ENCODE results near the gene ADCY4. TPM values are rescaled to one million over a fixed set of nuclear protein-coding genes. Genes with fewer than 3 reads are reported as not detected.
"Not testable (repeated sequence)": the region's sequence is repeated elsewhere in the genome, so short reads cannot be mapped to it uniquely, and the experiment has no call there.

The ADCY4 gene
- total RNA-seq (2014; rRNA removed; shearing (Covaris generic)), result 0.17 TPM in 1 of 2 replicates, not detected in the other

DNA sequence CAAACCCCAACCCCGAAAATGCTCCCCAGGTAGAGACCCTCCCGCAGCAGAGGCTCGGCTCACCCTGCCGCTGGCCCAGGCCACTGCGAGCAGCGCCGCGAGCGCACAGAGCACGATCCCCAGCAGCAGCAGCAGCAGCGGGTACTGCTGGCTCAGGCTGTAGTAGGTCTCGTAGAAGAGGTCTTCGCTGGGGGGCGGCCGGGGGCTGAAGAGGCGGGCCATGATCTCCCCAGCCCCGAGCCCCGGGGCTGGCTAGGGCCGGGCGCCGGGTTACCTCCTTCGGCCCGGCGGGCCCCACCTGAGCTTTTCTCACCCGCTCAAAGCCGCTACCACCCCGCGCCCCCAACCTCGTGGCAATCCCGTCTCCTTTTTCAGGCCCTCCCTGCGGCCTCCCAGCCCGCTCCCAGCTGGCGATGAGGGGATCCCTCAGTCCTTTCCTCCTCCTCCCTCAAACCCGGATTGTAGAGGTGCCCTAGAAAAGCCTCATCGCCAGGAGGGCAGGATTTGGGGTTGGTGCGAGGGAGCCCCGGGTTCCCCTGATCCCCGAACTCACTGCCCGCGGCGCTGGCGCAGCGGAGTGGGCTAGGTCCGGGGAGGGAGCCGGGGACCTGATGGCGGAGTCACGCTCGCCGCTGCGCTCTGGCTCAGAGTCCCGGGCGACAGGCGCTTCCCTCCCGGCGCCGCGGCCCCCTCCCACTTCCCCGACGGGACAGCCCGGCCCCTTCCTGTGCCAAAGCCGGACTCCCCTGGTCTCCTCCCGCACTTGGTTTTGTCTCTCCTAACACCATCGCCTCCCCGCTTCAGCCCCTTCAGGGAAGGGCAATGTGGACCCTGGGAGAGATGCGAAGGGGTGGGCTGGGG lies at the start of gene ADCY4:
ADCY4 (minus strand) TSS at position 641 of the 861 bp plus-strand sequence; CDS start at position 222, 419 bp downstream.
- H3K4me3 ChIP-seq (ENCODE audit: insufficient read depth, low read depth, low read length), result peak within 1 kb of the TSS; percentile 57
- H3K27me3 ChIP-seq (ENCODE audit: control insufficient read depth, insufficient read depth, low read length), result peaks cover 94% of the 10 kb centered on the region
- peak; percentile 83 for DNase-seq
- no peaks in the 10 kb centered on the region for H3K36me3 ChIP-seq (replicated peaks; ENCODE audit: control insufficient read depth, insufficient read depth, low read length)

DNA sequence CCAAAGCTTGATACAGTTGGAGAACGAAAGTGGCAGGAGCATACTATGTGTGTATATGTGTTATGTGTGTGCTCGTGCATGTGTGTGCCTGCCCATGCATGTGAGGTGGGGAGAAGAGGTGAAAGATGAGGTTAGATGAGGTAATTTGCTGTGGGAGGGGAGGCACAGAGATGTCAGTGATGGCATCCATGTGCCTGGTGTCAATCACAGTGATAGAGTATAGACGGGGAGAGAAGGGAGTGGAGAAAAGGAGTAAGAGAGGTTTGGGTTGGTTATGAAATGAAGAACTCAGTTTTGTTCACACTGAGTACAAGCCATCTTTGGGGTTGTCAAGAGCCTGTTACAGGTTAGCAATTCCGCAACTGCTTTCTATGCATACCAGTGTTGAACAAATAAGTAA lies 49.3 kb upstream of the ADCY4 start:
- H3K36me3 ChIP-seq (replicated peaks; ENCODE audit: control insufficient read depth, insufficient read depth, low read length), result no peaks in the 10 kb centered on the region
- H3K27me3 ChIP-seq (ENCODE audit: control insufficient read depth, insufficient read depth, low read length), result no peaks in the 10 kb centered on the region
- no peak overlapping the region for H3K4me3 ChIP-seq (ENCODE audit: insufficient read depth, low read depth, low read length)
- DNase-seq, result no peak

DNA sequence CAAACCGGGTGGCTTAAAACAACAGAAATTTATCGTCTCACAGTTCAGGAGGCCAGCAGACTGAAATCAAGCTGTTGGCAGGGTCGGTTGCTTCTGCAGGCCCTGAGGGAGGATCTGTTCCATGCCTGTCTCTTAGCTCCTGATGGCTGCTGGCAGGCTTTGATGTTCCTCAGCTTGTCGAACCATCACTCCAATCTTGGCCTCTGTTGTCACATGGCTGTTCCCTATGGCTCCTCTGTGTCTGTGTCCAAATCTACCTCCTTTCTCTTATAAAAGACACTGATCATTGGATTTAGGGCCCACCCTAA lies 47.1 kb upstream of the ADCY4 start:
- no peak for DNase-seq

DNA sequence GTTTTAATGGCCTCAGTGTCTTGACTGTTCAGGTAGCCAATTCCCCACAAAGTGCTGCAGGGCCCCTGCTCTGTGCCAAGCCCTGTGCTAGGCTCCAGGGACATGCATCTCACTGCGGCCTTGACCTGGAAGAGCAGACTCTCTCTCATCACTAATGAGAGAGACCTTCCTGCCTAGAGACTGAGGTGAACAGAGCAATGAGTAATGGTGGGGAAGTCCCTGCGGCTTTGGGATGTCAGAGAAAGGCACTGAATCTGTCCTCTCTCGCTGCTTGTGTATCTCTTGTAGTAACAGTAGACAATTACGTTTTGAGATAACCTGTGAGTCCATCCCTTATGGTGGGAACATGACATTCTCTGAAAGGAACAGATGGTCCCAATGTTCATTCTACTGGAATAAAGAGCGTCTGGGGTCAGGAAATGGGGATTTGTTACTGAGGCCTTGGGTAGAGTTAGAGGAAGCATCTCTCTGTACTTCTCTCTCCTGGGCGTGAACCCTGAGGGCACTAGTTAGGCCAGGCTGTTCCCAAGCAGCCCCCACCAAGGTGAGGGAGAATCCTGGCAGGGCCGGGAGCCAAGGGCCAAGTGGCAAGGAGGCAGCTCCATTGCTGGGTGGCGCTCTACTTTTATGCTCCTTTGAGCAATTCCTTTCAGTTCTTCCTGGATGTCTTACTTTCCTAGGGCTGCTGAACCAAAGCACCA lies 46.6 kb upstream of the ADCY4 start:
- Histone ChIP-seq H3K27me3 (ENCODE audit: control insufficient read depth, insufficient read depth, low read length) (no peaks in the 10 kb centered on the region), H3K36me3 (replicated peaks; ENCODE audit: control insufficient read depth, insufficient read depth, low read length) (peaks cover 1% of the 10 kb centered on the region; the same call in 1 of the 2 replicates), H3K4me3 (ENCODE audit: insufficient read depth, low read depth, low read length) (no peak overlapping the region)
- no peak for DNase-seq

More for the DNA sequence above, 47.1 kb upstream of the ADCY4 start:
- no peak overlapping the region for H3K4me3 ChIP-seq (ENCODE audit: insufficient read depth, low read depth, low read length)
- peaks cover 1% of the 10 kb centered on the region; the same call in 1 of the 2 replicates for H3K36me3 ChIP-seq (replicated peaks; ENCODE audit: control insufficient read depth, insufficient read depth, low read length)
- H3K27me3 ChIP-seq (ENCODE audit: control insufficient read depth, insufficient read depth, low read length), result no peaks in the 10 kb centered on the region

DNA sequence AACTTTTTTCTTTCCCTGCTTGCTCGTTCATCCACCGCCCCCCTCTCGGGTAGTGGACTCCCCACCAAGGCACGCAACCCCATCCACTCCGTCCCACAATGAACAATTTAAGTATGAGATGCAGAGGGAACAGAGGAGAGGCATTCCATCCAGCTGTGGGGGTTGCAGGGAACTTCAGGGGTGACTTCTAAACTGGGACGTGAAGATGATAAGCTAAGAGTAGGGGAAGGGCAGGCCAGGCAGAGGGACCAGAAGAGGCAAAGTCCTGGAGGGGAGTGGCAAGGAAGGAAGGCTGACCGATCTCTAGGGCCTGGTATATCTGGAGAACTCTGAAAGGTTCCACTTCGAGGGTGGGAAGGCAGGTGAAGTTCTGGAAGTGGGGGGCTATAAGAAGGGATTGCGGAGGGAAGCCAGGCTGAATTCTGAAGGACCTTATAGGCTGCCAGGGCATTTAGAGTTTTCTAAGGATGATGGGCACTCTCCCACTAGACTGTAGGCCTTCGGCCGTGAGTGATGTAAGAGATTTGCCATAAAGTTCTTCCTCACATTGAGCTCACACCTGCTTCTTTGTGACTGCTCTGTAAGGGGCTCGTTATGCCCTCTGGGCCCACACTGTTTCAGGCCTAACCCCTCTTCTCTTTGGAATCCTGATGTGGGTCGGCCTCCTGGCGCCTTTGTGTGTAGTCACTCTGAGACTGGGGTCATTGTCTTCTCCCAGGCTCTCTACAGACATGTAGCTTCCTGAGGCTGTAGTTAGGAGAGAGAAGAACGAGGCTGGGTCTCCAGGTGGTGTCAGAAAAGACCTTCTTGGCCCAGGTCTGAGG lies 45.2 kb upstream of the ADCY4 start:
- no peak overlapping the region for H3K4me3 ChIP-seq (ENCODE audit: insufficient read depth, low read depth, low read length)
- DNase-seq, result peak; percentile 20

DNA sequence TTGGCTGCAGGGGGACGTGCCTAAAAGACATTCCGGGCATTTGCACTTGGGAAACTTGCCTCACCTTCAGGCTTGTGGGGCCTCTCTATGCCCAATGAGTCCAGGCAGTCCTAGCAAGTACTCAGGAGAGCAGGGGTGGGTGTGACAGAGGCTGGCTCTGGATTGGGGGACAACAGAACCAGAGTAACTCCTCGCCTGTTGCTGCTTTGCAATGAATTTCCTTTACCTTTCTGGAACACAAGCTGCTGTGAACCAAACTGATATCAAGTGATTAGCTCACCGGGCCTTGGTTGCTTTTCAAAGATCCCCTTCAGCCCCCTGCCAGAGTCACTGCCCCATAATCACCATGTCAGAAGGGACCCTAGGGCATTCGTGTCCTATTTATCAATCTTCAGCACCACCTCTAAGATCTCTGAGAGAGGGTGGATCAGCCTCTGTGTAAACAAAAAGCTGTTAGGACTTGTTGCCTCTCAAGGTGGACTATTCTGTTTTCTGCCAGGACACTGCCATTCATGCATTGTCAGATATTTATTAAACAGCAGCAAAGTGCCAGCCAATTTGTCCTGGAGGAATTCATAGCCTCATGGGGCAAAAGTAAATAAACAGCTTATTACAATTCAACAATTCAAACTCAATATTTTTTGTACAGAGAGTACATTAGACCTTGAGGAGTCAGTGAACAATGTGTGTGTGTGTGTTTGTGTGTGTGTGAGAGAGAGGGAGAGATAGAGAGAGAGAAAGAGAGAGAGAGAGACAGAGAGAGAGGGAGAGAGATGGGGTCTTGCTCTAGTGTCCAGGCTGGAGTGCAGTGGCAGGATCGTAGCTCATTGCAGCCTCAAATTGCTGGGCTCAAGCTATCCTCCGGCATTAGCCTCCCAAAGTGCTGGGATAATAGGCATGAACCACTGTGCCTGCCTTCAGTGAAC lies 44.4 kb upstream of the ADCY4 start:
- H3K4me3 ChIP-seq (ENCODE audit: insufficient read depth, low read depth, low read length), result no peak overlapping the region
- no peak for DNase-seq
- no peaks in the 10 kb centered on the region for H3K27me3 ChIP-seq (ENCODE audit: control insufficient read depth, insufficient read depth, low read length)
- H3K36me3 ChIP-seq (replicated peaks; ENCODE audit: control insufficient read depth, insufficient read depth, low read length), result peaks cover 1% of the 10 kb centered on the region; the same call in 1 of the 2 replicates

More for the DNA sequence above, 45.2 kb upstream of the ADCY4 start:
- Histone ChIP-seq H3K27me3 (ENCODE audit: control insufficient read depth, insufficient read depth, low read length) (no peaks in the 10 kb centered on the region), H3K36me3 (replicated peaks; ENCODE audit: control insufficient read depth, insufficient read depth, low read length) (peaks cover 1% of the 10 kb centered on the region; the same call in 1 of the 2 replicates)

DNA sequence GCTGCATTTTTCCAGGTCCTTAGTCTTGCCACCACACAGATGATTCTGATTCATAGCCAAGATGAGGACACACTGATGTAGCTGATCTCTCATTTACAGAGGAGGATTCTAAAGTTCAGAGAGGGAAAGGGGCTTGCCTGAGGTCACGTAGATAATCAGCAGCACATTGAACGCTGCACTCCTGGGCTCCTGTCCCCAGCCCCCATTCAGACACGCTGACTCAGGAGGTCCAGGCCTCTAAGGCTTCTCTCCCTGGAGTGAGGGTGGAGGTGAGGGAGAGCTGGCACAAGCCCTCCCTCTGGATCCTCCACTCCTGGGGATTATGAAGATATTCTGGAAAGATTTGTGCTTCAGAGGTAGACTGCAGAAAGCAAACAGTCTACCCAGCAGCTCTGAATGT lies 43.5 kb upstream of the ADCY4 start:
- DNase-seq, result no peak
- Histone ChIP-seq H3K27me3 (ENCODE audit: control insufficient read depth, insufficient read depth, low read length) (no peaks in the 10 kb centered on the region), H3K36me3 (replicated peaks; ENCODE audit: control insufficient read depth, insufficient read depth, low read length) (peaks cover 2% of the 10 kb centered on the region; the same call in 1 of the 2 replicates), H3K4me3 (ENCODE audit: insufficient read depth, low read depth, low read length) (no peak overlapping the region)

DNA sequence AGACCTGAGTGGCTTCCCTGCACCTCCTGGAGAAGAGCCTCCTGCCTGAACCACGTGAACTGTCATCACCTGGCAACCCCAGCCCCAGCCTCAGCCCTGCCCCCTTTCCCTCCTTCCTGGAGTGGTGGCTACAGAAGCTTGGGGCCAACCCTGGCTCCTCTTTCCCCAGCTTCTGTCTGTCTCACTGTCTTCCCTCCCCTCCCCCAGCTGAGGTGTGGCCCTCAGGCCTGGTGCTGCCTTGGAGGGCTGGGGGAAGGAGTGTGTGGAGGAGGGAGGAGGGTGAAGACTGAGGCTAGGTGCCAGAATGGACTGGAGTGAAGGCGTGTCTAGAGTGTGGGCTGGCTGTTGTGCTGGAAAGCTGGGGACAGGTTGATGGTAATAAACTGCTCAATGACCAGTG lies 42.8 kb upstream of the ADCY4 start:
- peaks cover 4% of the 10 kb centered on the region; the same call in 1 of the 2 replicates for H3K36me3 ChIP-seq (replicated peaks; ENCODE audit: control insufficient read depth, insufficient read depth, low read length)
- no peak overlapping the region for H3K4me3 ChIP-seq (ENCODE audit: insufficient read depth, low read depth, low read length)
- peak; percentile 40 for DNase-seq
- no peaks in the 10 kb centered on the region for H3K27me3 ChIP-seq (ENCODE audit: control insufficient read depth, insufficient read depth, low read length)

DNA sequence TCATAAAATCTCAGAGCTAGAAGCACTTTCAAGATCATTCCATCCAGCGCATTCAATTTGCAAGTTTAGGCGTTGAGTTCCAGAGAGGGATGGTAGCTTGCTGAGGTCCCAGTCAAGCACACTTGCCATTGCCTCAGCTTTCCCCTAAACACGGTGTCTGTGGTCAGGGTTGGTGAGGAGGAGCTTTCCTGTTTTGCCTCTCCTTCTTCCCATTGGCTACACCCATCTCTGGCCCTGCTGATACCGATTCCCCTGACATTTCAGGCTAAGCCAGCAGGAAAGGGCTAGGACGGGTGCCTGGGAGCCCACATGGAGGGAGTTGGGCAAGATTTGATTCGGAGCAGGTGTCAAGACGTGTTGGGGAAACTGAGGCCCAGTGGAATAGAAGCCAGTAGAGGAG lies 42.3 kb upstream of the ADCY4 start:
- DNase-seq, result peak; percentile 41
- H3K36me3 ChIP-seq (replicated peaks; ENCODE audit: control insufficient read depth, insufficient read depth, low read length), result peaks cover 4% of the 10 kb centered on the region; the same call in 1 of the 2 replicates
- no peak overlapping the region for H3K4me3 ChIP-seq (ENCODE audit: insufficient read depth, low read depth, low read length)
- H3K27me3 ChIP-seq (ENCODE audit: control insufficient read depth, insufficient read depth, low read length), result no peaks in the 10 kb centered on the region

DNA sequence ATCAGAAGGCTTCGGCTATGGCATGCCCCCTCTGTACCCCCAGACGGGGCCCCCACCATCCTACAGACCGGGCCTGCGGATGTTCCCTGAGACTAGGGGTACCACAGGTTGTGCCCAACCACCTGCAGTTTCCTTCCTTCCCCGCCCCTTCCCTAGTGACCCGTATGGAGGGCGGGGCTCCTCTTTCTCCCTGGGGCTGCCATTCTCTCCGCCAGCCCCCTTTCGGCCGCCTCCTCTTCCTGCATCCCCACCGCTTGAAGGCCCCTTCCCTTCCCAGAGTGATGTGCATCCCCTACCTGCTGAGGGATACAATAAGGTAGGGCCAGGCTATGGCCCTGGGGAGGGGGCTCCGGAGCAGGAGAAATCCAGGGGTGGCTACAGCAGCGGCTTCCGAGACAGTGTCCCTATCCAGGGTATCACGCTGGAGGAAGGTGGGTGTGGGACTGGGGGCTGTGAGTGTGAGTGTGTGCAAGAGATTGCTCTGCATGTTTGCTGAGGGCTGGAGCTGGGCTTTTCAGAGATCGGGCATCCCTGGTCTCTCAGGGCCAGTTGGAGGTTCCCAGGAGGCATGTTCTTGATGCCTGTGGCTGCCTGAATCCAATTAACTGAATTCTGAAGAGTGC lies 41.7 kb upstream of the ADCY4 start:
- H3K4me3 ChIP-seq (ENCODE audit: insufficient read depth, low read depth, low read length), result peak overlapping the region; percentile 31
- peak; percentile 94 for DNase-seq
- no peaks in the 10 kb centered on the region for H3K27me3 ChIP-seq (ENCODE audit: control insufficient read depth, insufficient read depth, low read length)
- peaks cover 4% of the 10 kb centered on the region; the same call in 1 of the 2 replicates for H3K36me3 ChIP-seq (replicated peaks; ENCODE audit: control insufficient read depth, insufficient read depth, low read length)

DNA sequence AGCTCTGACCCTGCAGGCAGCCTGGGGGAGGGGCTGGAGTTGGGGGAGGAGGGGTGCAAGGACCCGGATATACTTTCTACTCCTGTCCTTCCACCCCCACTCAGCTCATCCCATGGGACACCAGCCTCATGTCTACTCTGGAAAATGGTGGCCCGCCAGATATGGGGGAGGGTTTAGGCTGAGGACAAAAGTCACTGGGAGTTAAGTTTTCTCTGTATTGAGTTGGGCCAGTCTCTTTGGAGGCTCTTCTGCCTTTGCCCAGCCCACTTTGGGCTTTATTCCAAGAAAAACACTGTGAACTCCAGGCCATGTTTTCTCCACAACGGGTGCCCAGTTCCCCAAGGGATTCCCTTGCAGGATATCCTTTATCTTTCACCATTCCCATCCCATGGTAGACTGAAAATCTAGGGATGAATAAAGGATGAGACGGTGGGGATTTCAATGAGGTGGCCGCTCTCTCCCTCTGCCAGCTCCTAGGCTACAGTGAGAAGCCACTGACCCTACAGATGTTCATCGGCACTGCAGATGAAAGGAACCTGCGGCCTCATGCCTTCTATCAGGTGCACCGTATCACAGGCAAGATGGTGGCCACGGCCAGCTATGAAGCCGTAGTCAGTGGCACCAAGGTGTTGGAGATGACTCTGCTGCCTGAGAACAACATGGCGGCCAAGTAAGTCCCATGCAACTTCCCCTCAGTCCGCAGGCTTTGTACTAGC lies 38.0 kb upstream of the ADCY4 start:
- Histone ChIP-seq H3K36me3 (replicated peaks; ENCODE audit: control insufficient read depth, insufficient read depth, low read length) (peaks cover 4% of the 10 kb centered on the region; the same call in 1 of the 2 replicates), H3K27me3 (ENCODE audit: control insufficient read depth, insufficient read depth, low read length) (peaks cover 7% of the 10 kb centered on the region; the same call in 1 of the 2 replicates), H3K4me3 (ENCODE audit: insufficient read depth, low read depth, low read length) (no peak overlapping the region)
- no peak for DNase-seq

DNA sequence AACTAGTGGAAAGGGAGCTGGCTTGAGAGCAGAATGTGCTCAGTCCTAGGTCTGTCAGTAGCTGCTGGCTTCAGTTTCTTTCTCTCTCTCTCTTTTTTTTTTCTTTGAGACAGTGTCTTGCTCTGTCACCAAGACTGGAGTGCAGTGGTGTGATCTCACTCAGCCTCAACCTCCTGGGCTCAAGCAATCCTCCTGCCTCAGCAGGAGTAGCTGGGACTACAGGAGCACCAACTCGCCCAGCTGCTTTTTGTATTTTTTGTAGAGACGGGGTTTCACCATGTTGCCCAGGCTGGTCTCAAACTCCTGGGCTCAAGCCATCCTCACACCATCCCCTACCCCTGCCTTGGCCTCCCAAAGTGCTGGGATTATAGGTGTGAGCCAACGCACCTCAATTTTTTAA lies 36.7 kb upstream of the ADCY4 start:
- not testable (repeated sequence) for H3K4me3 ChIP-seq (ENCODE audit: insufficient read depth, low read depth, low read length); DNase-seq; H3K27me3 ChIP-seq (ENCODE audit: control insufficient read depth, insufficient read depth, low read length); H3K36me3 ChIP-seq (replicated peaks; ENCODE audit: control insufficient read depth, insufficient read depth, low read length)

DNA sequence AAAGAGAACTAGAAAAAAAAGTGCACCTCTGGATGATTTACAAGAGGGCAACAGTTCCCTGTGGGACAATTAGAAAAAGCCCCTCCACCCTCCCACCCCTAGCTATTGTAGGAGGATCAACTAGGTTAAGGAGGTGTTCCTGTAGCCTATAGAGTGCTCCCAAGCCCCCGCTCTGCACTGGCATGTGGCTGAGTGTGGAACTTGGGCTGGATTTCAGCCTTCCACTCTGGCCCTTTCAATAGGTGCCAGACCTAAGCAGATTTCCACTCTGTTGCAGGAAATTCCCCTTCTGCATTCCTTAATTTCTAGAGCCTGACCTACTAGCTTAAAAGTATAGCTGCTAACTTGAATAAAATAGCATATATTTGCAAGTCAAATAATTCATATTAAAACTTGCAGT lies 35.9 kb upstream of the ADCY4 start:
- Histone ChIP-seq H3K4me3 (ENCODE audit: insufficient read depth, low read depth, low read length) (no peak overlapping the region), H3K36me3 (replicated peaks; ENCODE audit: control insufficient read depth, insufficient read depth, low read length) (peaks cover 3% of the 10 kb centered on the region; the same call in 1 of the 2 replicates), H3K27me3 (ENCODE audit: control insufficient read depth, insufficient read depth, low read length) (peaks cover 12% of the 10 kb centered on the region)
- no peak for DNase-seq
